ENCODE results near the gene SRC. TPM values are rescaled to one million over a fixed set of nuclear protein-coding genes. Genes with fewer than 3 reads are reported as not detected.

Gene SRC
- total RNA-seq, 1 experiment from 2014 or later = 185 TPM

DNA sequence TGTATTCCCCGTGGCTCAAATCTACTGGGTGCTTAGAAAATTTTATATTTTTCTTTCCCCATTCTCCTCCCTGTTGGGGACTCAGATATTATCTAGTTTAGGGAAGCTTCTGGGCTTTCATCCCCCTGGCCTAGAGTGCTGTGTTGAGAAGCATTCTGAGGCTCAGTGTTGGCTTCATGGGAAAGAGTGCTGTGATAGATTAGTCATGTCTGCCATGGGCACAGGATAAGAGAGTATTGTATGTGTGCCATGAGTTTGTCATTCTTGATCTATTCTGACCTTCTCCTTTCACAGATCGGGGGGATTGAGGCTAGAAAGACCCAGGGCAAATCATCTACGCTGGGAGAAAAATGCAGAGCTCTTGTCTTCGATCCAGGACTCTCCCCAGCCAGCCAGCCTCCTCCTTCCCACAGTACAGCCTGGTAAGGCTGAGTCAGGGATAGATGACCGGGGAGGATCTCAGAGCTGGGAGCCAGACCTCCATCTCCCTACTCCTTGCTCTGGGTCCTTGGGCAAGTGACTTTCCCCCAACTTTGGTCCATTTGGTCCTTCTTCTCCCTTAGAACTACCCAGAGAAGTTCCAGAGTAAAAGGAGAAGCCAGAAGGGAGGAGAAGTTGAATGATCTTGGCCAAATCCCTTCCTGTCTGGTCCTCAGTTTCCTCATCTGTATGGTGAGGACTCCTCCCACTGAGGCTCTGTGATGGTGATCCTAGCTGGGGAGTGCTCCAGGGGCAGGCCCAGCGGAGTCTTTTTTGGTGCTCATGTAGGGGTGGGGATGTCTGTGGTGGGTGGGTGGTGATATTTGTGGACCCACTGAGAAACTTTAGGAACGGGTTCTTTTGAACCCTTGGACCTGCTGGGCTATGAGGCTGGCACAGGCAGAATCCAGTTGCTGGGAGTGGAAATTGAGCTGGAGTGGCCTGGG is 5.0 kb downstream of the SRC start:
- no peak for DNase-seq

DNA sequence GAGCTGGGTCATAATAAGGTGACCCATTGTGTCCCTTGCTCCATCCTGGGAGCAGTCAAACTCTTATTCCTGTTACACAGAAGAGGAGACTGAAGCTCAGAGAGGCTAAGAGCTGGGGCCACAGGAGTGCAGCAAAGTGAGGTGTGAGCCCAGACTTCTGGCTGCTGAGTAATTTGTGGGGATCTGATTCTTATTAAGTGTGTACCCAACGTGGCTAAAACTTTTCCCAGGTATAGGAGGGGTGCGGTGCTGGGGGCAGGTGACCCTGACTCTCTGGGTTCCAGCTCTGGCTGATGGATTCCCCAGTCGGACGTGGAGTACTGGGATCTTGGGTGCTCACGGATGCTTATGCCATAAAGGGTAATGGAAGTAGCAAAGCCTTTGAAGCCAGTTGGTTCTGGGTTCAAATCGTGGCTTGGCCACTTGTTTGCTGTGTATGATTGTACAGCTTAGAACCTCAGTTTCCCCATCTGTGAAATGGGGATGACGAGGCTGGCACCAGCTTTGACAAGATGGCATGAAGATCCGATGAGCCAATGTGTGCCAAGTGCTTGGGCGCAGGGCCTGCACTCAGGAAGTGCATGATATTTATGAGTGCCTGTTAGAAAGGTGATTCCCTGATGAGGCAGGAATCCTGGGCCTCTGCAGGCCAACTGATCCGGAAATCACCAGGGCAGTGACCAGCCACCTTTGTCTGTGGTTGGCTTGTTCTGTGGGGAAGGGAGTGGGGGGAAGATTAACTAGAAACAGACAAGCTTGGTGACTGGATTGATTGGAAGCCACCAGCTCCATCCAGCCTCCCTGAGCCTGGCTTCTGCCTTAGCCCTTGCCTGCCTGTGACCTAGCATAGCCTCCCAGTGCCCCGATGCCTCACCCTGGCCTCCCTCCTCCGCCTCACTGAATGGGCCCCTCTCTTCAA is 6.0 kb downstream of the SRC start:
- peaks cover 71% of the 10 kb centered on the region for H3K36me3 Mint-ChIP-seq (ENCODE audit: insufficient read depth, unreplicated experiment)
- TF ChIP-seq CTCF (IDR thresholded peaks at IDR 0.05; ENCODE audit: unreplicated experiment) = no peak
- no peak overlapping the region for H3K27ac Mint-ChIP-seq (ENCODE audit: unreplicated experiment)
- no peak overlapping the region for H3K4me3 Mint-ChIP-seq (ENCODE audit: low read depth, unreplicated experiment)
- no peaks in the 10 kb centered on the region for H3K9me3 Mint-ChIP-seq (ENCODE audit: low read depth, unreplicated experiment)
- CTCF ChIA-PET = interaction anchor here (0.8 to 1.9 kb wide), 3 partner anchors 10 to 82 kb away, joined by 3 to 7 read pairs (median 3); no protein-coding TSS in a partner anchor
- no peak for DNase-seq
- BruUV-seq (replicated peaks) = no TSS peak
- intact Hi-C loops (cut with micrococcal nuclease; ENCODE audit: unreplicated experiment) = no loop called here
- peaks cover 90% of the 10 kb centered on the region for H3K4me1 Mint-ChIP-seq (ENCODE audit: low read depth, unreplicated experiment)
- no peaks in the 10 kb centered on the region for H3K27me3 Mint-ChIP-seq (ENCODE audit: unreplicated experiment)

More for the DNA sequence above, 5.0 kb downstream of the SRC start:
- H3K4me1 Mint-ChIP-seq (ENCODE audit: low read depth, unreplicated experiment) = peaks cover 85% of the 10 kb centered on the region
- peaks cover 71% of the 10 kb centered on the region for H3K36me3 Mint-ChIP-seq (ENCODE audit: insufficient read depth, unreplicated experiment)
- H3K27me3 Mint-ChIP-seq (ENCODE audit: unreplicated experiment) = no peaks in the 10 kb centered on the region
- no peak for TF ChIP-seq CTCF (IDR thresholded peaks at IDR 0.05; ENCODE audit: unreplicated experiment)
- H3K27ac Mint-ChIP-seq (ENCODE audit: unreplicated experiment) = no peak overlapping the region
- intact Hi-C loops (cut with micrococcal nuclease; ENCODE audit: unreplicated experiment) = no loop called here
- H3K9me3 Mint-ChIP-seq (ENCODE audit: low read depth, unreplicated experiment) = no peaks in the 10 kb centered on the region
- CTCF ChIA-PET = interaction anchor here (0.8 to 1.9 kb wide), 3 partner anchors 11 to 81 kb away, joined by 3 to 7 read pairs (median 3); no protein-coding TSS in a partner anchor
- BruUV-seq (replicated peaks) = no TSS peak
- no peak overlapping the region for H3K4me3 Mint-ChIP-seq (ENCODE audit: low read depth, unreplicated experiment)

DNA sequence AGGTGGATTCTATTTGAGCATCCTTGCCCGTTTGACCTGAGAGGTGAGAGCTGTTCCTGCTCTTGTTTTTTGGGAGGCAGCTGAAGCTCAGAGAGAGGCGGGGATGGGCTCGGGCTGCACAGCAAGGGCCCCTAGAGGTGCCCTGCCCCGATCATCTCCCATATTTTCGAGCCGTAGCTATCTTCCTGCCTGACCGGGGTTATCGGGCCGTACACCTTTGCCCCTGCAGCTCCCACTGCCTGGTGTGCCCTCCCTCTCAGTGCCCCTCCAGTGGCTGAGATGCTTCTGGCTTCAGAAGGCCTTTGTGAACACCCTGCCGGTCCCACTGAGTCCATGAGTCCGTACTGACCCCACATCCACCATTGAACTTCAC is 6.7 kb downstream of the SRC start:
- Mint-ChIP-seq H3K27ac (ENCODE audit: unreplicated experiment) (no peak overlapping the region), H3K9me3 (ENCODE audit: low read depth, unreplicated experiment) (no peaks in the 10 kb centered on the region), H3K4me1 (ENCODE audit: low read depth, unreplicated experiment) (peaks cover 90% of the 10 kb centered on the region), H3K36me3 (ENCODE audit: insufficient read depth, unreplicated experiment) (peaks cover 71% of the 10 kb centered on the region), H3K4me3 (ENCODE audit: low read depth, unreplicated experiment) (no peak overlapping the region), H3K27me3 (ENCODE audit: unreplicated experiment) (no peaks in the 10 kb centered on the region)
- no peak for DNase-seq
- BruUV-seq (replicated peaks) = no TSS peak
- intact Hi-C loops (cut with micrococcal nuclease; ENCODE audit: unreplicated experiment) = no loop called here
- TF ChIP-seq CTCF (IDR thresholded peaks at IDR 0.05; ENCODE audit: unreplicated experiment) = no peak
- CTCF ChIA-PET = no interaction called here

DNA sequence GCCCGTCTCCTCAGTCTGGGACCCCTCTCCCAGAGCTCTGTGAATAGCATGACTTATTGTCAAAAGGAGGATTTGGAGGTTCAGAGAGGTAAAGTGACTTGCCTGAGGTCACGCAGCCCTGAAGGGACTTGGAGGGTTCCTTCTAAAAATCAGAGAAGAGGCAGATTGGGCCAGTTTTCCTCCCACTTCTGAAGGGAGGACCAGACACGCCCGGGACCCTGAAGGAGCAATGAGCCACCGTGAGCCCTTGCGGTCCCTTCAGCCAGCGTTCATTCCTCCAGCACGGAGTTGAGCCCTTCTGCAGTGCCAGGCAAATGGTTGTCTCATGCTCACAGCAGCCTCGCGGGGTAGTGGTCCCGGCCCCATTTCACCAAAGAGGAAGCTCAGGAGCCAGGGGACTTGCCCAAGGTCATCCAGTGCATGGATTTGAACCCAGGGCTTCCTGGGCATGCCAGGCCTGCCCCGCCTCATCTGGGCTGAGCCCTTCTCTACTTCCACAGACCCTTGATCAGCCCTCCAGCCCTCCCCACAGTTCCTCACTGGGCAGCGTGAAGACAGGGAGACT is 7.4 kb downstream of the SRC start:
- intact Hi-C loops (cut with micrococcal nuclease; ENCODE audit: unreplicated experiment) = no loop called here
- DNase-seq = no peak
- no peak for TF ChIP-seq CTCF (IDR thresholded peaks at IDR 0.05; ENCODE audit: unreplicated experiment)
- peaks cover 85% of the 10 kb centered on the region for H3K4me1 Mint-ChIP-seq (ENCODE audit: low read depth, unreplicated experiment)
- CTCF ChIA-PET = no interaction called here
- H3K27ac Mint-ChIP-seq (ENCODE audit: unreplicated experiment) = no peak overlapping the region
- no TSS peak for BruUV-seq (replicated peaks)
- H3K36me3 Mint-ChIP-seq (ENCODE audit: insufficient read depth, unreplicated experiment) = peaks cover 70% of the 10 kb centered on the region
- no peak overlapping the region for H3K4me3 Mint-ChIP-seq (ENCODE audit: low read depth, unreplicated experiment)
- H3K9me3 Mint-ChIP-seq (ENCODE audit: low read depth, unreplicated experiment) = no peaks in the 10 kb centered on the region
- no peaks in the 10 kb centered on the region for H3K27me3 Mint-ChIP-seq (ENCODE audit: unreplicated experiment)
